ENCODE measurements around the gene PLPPR1. TPM values are rescaled to one million over a fixed set of nuclear protein-coding genes. Genes with fewer than 3 reads are reported as not detected.

PLPPR1 gene
- total RNA-seq, 1 donor from 2014 or later = 2.9 TPM

- no peak for DNase-seq (ENCODE audit: low spot score)
Observed at GRCh38 chr9:101209670-101210069, 181.1 kb downstream of the PLPPR1 start.

- DNase-seq (ENCODE audit: low spot score) = no peak
Observed at GRCh38 chr9:101212661-101213060, 184.1 kb downstream of the PLPPR1 start.

GRCh38 chr9:101219030-101219429, 190.5 kb downstream of the PLPPR1 start:
- DNase-seq (ENCODE audit: low spot score) = no peak

GRCh38 chr9:101220341-101220740, 191.8 kb downstream of the PLPPR1 start:
- DNase-seq (ENCODE audit: low spot score) = no peak

- DNase-seq (ENCODE audit: low spot score) = peak; percentile 59
Observed at GRCh38 chr9:101225271-101225670, 196.7 kb downstream of the PLPPR1 start.

GRCh38 chr9:101226161-101226560, 197.6 kb downstream of the PLPPR1 start:
- DNase-seq (ENCODE audit: low spot score) = no peak

- DNase-seq (ENCODE audit: low spot score) = no peak
Observed at GRCh38 chr9:101226803-101227202, 198.3 kb downstream of the PLPPR1 start.

- no peak for DNase-seq (ENCODE audit: low spot score)
Observed at GRCh38 chr9:101229606-101230005, 201.1 kb downstream of the PLPPR1 start.

GRCh38 chr9:101232405-101232977, 204.0 kb downstream of the PLPPR1 start:
- no peak for DNase-seq (ENCODE audit: low spot score)

- DNase-seq (ENCODE audit: low spot score) = peak; percentile 40
Observed at GRCh38 chr9:101235105-101235866, 206.8 kb downstream of the PLPPR1 start.

- no peak for DNase-seq (ENCODE audit: low spot score)
Observed at GRCh38 chr9:101242651-101243050, 214.1 kb downstream of the PLPPR1 start.

GRCh38 chr9:101246691-101247090, 218.2 kb downstream of the PLPPR1 start:
- no peak for DNase-seq (ENCODE audit: low spot score)

- DNase-seq (ENCODE audit: low spot score) = no peak
Observed at GRCh38 chr9:101247297-101247696, 218.8 kb downstream of the PLPPR1 start.

GRCh38 chr9:101254733-101255433, 226.4 kb downstream of the PLPPR1 start:
- DNase-seq (ENCODE audit: low spot score) = no peak

- no peak for DNase-seq (ENCODE audit: low spot score)
Observed at GRCh38 chr9:101264727-101265126, 236.2 kb downstream of the PLPPR1 start.

GRCh38 chr9:101265261-101265660, 236.7 kb downstream of the PLPPR1 start:
- DNase-seq (ENCODE audit: low spot score) = no peak

- DNase-seq (ENCODE audit: low spot score) = no peak
Observed at GRCh38 chr9:101268426-101268825, 239.9 kb downstream of the PLPPR1 start.

GRCh38 chr9:101269591-101270283, 241.2 kb downstream of the PLPPR1 start:
- DNase-seq (ENCODE audit: low spot score) = no peak

GRCh38 chr9:101270302-101270701, 241.8 kb downstream of the PLPPR1 start:
- DNase-seq (ENCODE audit: low spot score) = no peak

- no peak for DNase-seq (ENCODE audit: low spot score)
Observed at GRCh38 chr9:101271102-101271501, 242.6 kb downstream of the PLPPR1 start.

GRCh38 chr9:101274971-101275768, 246.6 kb downstream of the PLPPR1 start:
- no peak for DNase-seq (ENCODE audit: low spot score)
